Stimulated activated CD8-positive, alpha-beta memory T cell treated with anti-CD3 and anti-CD28 coated beads, Interleukin-15, amount 100 ng/mL, for 1 hour (primary cell): ENCODE measurements around the gene KNCN.

Experiments used
- DNase-seq: peaks from one replicate; pipeline ENCODE4 v3.0.0-alpha.2; 2020; ENCODE audit warnings: low read depth

KNCN gene

DNA sequence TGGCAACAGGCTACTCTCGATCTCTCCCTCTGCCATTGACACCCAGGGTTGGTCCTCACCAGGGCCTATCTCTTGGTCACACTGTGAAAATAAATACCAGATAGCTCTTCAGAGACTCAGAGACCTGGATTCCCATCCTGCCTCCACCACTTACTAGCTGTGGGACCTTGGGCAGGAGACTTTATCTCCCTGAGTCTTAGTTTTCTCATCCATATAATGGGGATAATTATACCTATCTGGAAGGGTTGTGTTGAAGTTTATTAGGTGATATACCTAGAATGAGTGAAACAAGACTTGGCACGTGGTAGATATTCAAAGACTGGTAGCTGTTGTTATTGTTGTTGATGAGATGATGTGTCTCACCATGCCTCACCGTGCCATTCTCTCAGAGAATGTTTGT, 54.4 kb downstream of the KNCN start:
- DNase-seq = no peak

DNA sequence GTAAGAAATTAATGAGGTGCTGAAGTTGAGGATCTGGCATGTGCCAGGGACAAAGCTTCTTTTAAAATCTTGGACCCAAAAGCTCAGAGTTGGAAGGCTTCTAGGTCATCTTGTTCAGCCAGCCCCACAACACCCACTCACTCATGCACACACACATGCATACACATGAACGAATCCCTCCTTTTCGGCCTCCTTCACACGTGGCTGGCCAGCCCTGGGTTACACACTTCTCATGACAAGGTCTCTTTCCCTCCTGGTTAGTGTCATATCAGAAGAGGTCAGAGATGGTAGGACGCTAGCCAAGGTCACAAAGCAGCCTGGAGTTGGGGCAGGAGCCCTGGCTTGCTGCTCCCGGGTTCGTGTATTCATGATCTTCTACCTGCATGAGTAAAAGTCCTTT, 54.9 kb downstream of the KNCN start:
- no peak for DNase-seq

DNA sequence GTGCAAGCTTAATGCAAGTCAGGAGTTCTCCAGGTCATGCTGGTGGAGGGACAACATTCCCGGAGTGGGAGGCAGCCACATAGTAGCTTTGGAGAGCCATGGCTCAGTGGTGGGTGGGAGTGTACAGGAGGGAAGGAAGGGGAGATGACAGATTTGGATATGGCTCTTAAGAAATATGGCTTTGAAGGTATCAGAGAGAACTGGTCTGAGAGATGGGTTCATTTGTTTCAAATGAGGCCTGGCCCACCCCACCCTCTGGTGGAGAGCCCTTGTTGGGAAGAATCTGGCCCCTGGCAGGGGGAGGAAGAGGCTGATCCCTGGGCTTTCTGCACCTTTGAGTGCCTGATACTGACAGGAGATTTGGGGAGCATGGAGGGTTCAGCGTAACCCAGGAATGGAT, 55.7 kb downstream of the KNCN start:
- no peak for DNase-seq
